ENCODE results near the gene OPCML.

Gene OPCML

DNA sequence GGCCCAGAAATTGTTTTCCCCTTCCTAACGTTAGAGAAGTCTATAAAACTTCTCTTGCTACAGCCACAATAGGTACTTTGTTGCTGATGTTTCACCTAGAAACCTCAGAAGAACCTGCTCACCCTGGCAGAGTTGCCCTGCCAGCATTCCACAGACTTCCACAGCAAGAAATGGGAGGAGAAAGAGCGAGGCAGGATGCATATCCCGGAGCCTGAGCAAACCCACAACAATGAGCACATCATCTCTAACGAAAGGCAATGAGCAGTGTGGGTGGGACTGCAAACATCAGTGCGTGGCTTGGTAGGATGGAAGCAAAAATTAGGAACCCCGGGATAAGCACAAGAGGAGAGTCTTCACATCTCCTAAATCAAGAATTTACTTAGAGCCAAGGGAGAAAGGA, 892.3 kb downstream of the OPCML start:
- no peak for DNase-seq

DNA sequence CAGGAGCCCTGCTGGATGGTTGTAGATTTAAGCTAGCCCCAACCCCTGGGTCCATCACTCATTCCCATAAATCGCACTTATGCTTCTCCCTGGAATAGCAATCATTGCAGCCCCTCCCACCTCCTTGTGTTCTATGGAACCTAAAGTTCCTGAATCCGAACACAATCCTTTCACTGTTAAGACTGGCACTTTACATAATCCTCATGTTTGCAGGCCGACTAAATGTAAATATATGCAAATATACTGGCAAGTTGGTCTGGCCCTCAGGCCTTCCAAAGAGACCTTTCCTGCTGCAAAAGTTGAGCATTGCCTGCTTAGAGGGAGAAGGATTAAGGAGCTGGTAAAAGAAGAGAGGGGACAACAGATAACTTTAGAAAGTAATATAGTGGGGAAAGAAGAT, 892.9 kb downstream of the OPCML start:
- DNase-seq, result no peak

DNA sequence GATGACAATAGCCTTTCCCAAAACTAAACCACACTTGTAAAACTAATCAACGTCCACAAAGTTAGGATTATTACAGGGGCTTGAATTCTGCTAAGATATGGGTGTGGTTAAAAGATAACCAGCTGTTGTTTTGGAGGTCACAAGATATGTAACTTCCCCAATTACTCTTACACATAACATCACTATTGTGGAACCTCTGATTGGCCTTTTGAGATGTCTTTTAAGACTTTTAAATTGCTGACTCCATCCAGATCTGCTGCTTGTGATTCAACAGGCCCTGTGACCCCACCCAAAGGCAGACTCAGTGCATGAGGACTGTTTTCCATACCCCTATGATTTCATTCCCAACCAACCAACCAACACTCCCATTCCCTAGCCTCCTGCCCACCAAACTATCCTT, 893.9 kb downstream of the OPCML start:
- no peak for DNase-seq

DNA sequence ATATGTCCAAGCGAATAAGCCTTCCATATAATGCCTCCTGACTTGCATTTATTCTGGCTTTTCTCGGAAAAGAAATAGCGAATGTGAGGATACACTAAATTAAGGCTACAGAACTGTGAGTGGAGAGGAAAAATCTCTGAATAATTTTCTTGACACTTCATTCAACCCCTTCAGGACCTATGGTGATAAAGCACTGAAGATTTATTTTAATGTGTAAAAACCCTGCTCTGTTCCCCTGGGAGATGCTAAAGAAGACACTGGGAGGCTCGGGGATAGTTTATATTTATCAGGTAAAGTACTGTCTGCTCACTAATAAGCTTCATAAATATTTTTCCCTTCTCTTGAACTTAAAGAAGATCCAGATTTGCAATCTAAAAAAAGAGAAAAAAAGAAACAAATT, 895.8 kb downstream of the OPCML start:
- DNase-seq, result no peak

DNA sequence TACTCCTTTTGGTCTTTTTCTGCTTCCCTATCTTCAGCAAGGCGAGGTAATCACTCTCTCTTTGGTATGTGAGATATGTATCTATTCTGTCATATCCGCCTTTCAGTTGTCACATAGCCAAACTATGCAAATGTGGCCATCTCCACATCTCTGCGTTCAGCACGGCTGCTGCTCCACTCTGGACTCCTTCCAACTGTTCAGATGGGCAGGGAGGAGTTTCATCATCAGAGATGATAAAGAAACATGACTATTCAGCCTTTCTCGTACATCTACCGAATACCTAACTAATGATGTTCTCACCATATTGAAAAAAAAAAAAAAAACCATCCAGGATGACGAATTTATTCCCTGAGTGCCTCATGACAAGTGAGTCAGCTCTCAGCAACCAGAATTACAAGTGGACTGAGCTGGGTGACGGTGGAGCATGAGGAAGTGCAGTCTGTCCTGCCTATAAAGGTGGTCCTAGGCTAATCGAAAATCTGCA, 899.6 kb downstream of the OPCML start:
- peak; percentile 97 for DNase-seq

DNA sequence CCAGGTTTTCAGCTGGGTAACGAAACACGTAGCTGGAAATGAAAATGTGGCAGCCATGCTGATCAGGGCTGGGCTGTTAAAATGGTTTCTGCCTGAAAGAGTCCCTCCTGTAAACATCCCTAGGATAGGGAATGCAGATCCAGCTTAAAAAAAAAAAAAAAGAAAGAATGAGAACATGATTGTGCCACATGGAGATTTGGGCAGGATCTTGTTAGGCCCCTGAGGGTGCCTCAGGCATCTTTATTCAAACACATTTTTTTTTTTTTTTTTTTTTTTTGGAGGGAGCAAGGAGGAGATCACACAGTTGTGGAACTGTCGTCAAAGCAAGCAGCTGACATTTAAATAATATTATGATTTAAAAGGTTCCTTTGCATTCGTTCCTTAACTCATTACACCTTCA, 900.3 kb downstream of the OPCML start:
- DNase-seq, result no peak

DNA sequence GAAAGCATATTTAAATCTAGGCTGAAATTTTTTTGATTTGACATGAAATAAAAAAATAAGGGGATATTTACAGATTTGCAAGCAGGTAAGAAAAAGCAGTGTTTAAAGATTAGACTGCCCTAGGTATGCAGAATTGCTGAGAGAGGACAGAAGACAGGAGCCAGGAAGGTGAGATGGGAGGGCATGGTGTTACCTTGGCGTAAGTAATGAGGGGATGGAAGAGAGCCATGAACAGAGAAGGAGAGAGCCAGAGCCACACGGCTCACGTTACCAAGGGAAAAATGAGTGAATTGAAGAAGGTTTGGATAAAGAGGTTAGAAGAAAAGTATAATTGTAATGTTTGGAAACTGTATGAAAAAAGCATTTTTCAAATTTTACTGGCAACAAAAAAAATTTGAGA, 904.3 kb downstream of the OPCML start:
- no peak for DNase-seq

DNA sequence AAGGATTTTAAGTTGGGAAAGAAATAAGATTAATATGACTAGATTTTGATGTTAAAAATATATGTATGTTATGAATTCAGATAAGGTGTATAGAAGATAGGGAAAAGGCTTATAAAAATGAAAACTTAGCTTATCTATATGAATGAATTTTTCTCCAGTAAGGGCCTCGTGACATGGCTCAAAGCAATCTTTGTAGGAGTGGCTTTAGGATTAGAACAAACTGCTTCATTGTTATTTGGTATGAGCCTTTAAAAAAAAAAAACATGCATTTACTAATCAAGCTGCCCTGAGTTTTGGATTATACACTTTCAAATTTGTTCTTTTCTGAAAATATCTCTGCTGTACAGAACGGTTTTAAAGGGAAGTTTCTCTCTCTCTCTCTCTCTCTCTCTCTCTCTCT, 905.9 kb downstream of the OPCML start:
- DNase-seq, result no peak

DNA sequence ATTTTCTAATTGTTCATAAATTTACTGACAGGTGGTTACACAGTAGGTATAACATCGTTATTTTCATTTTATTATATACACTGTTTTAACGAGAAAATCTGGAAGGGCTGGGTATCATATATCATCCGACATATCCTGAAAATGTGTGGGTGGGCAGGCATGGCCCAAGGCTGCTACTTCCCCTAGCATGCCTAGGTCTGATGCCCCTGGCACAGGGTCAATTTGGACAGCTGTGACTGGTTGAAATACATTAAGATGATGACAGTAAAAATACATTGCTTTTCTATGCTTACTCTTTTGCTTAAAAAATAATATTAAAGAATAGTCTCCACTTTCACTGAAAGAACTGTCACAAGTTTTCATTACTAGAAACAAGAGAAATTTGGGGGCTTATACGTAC, 908.8 kb downstream of the OPCML start:
- DNase-seq, result no peak

DNA sequence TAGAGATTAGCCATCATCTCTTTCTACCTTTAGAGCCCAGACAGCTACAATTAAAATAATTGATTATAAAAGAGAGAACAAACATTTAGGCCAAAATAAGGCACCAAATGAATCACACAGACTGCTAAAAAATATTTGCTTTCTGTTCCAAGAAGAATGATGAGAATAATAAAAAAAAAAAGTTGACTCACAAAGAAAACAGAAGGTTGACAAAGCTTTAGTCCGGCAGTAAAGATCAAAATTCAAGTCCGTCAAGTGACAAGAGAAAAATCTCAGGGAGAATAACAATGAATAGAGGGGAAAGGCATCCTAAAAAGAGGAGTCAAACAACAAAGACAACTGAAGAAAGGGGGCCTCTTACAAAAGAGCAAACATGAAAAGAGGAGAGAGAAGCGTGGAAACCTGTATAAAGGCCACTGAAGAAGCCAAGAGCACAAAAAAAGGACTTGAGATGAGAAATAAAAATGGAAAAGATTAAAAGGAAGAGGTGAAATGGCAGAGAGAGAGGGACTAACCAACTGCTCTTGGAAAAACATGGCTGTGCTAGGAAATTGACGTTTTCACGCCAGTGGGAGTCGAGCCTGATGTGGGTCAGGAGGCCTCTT, 910.2 kb downstream of the OPCML start:
- no peak for DNase-seq

DNA sequence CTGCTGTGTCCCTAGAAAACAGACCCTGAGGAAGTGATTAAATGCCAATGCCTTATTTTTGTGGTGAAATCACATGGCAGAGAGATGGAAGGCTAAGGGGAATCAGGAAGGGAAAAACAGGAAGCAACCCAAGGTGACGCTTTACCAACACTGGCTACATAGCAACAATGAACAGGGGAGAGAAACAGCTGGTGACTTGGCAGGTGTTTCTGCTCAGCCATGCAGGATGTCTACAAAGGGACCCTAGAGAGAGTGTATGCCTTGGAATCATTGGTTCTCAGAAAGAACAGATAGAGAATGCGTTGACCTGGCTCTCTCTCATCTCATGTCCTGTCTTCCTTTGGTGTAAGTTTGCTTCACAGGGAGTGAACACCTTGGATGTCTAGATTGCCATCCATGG, 911.9 kb downstream of the OPCML start:
- peak; percentile 99 for DNase-seq

DNA sequence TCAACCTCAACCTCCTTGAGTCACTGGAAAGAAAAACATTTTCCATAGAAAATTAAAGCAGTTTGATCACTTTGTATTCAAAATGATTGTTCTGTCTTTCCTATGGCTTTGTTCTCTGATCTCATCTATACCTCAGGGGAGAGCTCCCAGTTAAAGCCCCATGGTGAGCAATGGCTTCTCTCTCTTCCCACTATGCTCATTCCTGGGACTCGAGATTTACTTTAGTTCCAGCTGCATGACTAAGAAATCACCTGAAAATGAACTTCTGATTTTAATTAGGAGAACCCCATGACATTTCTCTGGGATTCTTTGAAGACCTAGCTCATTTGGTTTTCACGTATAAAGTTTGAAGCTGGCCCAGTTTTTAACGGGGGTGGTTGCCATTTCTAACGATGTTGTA, 921.5 kb downstream of the OPCML start:
- DNase-seq, result no peak

DNA sequence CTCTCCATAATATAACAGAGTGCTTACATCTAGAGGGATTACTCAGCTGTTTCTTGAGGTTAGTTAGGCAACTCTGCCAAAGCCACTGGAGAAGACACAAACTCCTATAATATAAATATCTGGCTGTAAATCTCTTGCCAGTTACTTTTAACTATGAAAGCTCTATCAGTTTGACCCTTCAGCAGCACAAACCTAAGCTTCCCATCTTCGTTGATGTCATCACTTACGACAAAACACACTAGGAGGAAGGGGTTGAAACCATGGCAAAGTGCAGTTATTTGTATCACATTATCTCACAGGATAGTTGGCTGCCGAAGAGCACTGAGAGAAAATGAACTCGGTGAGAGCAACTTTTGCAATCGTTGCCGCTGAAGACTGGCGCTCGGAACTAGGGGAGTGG, 922.1 kb downstream of the OPCML start:
- no peak for DNase-seq

DNA sequence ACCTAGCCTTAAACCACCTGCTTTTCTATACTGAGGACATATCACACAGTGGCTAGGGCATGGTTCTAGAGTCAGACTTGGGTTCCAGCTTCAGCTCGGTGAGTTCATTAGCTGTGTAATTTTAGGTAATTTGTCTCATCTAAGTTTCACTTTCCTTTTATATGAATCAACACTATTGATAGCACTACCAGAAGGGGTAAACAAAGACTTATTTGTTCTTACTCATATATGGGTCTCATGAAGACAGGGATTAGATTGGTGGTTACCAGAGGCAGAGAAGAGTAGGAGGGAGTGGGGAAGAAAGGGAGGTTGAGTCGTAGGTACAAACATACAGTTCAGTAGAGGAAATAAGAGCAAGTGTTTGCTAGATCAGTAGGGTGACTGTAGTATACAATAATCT, 924.7 kb downstream of the OPCML start:
- DNase-seq, result no peak

DNA sequence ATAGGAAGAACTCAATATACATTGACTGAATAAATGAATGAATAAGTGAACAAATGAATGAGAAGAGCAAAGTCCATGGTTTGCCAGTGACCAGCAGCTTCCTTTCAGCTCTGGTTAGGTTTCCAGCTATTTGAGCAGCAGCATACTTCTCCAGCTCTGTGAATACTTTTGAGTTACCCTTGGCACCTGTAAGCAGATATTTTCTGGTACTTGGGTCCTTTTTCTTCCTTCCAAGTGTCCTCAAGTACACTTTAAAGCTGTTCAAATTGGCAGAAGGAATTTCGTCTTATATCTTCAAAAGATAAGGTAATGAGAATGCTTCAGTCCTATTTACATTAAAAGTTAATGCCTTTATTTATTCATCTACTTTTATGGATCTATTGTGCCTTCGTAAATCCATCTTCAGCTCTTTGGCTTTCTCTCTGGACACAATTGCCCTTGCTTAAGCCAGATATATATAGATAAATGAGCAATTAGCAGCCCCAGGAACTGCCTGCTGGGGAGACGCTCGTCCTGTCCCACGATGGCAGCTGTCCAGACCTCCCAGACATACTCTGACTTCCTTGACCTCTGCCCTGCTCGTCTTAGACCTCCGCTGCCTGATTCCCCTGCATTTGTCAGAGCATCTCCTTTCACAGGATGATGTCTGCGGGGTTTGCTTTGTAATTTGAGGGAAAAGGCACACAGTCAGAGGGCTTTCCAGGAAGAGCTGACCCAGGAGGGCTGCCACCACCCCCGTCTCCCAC, 926.3 kb downstream of the OPCML start:
- no peak for DNase-seq

DNA sequence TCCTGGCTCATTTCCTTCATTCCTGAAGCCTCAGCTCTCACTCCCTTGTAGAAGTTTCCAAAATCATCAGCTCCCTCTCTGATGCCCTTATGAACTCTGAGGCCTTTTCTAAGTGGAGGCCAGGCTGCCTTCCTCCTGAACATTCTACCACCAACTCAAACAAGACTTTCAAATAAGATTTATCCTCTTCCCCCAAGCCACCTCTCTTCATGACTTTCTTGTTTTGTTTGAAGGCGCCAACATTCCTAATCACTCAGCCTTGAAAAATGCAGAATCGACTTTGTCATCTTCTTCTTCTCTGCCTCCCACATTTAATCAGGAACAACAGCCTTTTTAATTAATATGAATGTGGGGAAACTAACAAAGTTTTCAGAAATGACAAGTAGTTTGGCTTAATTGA, 927.9 kb downstream of the OPCML start:
- DNase-seq, result no peak

DNA sequence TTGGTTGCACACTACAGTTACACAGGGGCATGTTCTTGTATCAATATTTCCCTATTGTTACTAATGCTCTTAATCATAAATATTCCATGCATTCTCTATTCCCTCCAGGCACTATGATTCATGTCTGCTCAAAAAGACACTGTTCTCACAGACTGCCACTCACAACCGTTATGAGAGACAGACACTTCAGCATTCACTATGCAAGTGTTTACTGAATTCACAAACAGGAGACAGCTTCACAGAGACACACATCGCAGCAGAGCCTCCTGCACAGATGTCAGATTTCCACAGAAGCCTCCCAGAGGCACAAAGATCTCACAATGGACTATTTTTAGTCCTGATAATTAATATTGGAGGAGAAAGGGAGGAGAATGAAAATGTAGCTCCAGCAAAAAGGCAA, 930.4 kb downstream of the OPCML start:
- no peak for DNase-seq

DNA sequence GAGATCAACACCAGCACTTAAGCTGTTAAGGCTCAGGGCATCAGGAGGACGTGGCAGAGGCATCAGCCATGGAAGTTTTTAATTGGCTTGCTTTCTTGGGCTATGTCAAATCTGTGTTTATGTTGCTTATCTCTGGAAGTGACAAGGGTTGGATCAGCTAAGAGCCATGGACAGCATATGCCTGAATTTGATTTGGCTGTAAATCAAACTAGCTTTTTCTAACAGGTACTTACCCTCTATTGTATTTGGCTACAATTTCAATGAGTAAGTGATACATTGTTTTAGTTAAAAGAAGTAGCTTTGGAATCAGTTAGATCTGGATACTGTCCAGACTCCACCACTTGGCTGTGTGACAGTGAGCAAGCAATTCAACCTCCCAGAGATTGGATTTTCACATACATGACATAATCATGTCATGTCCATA, 936.6 kb downstream of the OPCML start:
- DNase-seq, result no peak

DNA sequence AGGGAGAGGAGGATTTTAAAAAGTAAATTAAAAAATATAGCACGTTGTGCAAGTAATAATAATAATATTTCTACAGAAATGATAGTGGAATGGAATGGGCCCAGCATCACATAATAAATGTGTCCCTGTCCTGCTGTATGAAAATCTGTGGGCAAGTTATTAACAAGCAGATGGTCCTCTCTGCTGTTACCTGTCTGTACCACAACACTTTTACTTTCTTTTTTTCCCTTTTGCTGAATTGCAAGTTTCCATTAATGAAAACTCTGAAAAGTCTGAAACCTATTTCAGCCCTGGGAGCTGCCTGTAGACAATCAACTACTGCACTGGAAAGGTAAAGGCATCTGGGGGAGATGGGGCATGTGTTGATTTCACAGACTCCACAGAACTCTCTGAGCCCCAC, 937.1 kb downstream of the OPCML start:
- no peak for DNase-seq

DNA sequence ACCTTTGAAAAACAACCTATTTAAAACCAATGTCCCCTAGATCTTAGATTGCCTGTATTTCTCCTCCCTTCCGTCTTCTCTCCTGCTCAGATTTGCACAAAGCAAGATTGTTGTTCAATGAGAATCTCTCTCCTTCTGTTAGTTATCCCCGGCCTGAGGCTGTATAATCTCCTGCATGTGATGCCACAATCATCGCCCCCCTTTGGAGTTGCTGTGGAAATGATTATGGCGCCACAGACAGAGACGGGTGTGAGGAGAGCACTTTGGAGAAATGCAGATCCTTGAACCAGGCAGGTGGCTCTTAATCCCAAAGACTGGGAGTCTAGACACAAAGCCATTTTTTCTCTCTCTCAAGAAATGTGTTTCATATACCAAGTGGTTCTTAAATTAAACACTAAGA, 941.3 kb downstream of the OPCML start:
- no peak for DNase-seq

DNA sequence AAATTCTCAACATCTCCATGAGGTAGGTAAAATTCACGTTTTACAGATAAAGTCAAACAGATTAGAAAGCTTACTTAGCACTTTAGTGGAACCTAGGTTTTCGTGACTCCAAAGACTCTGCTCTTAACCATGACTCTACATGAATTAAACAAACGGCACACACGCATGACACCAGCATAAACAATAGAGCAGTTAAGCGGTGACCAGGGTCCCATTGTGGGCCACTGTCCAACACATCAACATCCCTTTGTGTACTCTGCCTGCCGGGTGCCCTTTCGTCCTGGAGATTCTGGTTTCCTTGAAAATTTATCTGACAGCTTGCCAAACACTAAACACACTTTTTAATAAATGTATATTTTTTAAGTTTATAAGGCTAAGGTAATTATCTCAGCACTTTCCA, 941.7 kb downstream of the OPCML start:
- no peak for DNase-seq

DNA sequence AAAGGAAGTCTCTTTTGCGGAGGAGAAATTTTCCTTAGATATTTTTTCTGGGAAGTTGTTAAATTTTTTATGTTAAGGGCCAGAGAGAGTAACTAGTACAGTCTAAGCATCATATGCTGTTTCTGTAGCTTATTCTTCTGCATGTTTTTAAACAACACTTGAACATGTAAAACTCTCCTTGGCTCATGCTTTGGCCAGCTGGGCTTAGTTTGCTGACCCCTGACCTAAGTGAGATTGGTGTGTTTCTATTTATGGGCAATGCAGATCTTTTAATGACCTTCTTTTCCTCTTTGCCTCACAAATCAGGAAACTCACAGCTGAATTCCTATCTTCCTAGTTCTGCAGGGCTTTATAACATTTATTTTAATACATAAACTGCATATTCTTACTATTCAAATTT, 942.5 kb downstream of the OPCML start:
- DNase-seq, result no peak

DNA sequence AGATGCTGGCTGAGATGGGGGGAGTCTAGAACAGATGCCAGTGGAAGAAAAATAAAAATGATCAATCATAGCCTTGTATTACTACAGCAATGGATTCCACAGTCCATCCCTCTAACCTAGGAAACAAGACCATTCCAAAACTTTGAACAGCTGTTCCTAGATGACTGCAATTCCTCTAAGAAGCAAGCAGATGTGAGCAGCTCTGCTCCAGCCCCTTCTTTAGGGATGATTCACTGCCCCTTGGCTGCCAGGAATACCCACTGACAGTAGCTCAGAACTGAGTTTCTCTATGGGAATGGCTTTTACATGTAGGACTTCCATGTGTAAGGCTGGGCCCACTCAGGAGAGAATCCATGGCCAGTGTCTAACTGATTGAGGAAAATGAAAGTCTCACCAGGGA, 943.9 kb downstream of the OPCML start:
- DNase-seq, result no peak

DNA sequence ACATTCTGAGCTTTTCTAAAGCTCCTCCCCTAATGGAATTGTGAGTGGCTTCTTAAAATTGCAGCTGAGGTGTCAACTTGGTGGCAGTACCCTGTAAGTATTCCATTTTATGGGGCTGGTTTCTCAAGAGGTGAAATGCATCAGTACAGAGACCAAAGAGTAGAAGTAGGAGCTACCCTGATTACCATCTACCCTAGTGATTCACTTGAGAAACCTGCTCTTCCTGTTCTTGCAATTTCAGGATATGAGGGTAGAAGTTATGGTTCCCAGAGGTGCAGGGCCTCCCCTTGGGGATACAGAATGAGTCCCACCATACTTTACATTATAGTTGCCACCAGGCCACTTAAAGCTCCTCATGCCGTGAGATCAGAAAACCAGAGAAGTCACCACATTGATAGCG, 944.6 kb downstream of the OPCML start:
- peak; percentile 30 for DNase-seq

DNA sequence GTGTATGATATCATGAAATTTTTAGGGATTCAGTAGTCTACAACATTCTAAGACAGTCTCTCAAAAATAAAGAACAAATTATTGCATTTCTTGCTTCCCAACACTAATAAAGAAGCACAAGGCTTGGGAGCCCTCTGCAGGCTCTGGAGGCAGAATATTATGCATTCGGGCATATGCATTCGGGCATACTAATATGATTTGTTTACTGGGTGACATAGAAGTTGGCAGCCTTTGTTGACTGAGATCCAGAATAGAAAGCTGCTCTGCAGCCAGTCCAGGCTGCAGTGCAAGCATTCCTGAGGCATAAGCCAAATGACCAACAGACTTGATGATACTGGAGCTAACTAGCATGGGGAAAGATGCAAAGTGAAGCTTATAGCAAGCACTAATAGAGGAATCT, 945.5 kb downstream of the OPCML start:
- DNase-seq, result no peak
